ENCODE measurements around the gene FNIP1.

Gene FNIP1

DNA sequence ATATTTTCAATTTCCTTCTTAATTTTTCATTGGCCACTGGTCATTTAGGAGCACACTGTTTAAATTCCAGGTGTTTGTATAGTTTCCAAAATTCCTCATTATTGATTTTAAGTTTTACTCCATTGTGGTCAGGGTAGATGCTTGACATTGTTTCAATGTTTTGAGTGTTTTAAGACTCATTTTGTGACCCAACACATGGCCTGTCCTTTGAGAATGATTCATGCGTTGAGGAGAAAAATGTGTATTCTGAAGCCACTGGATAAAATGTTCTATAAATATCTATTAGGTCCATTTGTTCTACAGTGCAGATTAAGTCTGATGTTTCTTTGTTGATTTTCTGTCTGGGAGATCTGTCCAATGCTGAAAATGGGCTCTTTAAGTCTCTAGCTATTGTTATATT, 24.4 kb upstream of the FNIP1 start:
- peak; percentile 9 for DNase-seq (ENCODE audit: low read depth)
- in situ Hi-C loops (cut with HindIII; ENCODE audit: low sequenced_read_pairs) = no loop called here
- TF ChIP-seq, protein P1, sequence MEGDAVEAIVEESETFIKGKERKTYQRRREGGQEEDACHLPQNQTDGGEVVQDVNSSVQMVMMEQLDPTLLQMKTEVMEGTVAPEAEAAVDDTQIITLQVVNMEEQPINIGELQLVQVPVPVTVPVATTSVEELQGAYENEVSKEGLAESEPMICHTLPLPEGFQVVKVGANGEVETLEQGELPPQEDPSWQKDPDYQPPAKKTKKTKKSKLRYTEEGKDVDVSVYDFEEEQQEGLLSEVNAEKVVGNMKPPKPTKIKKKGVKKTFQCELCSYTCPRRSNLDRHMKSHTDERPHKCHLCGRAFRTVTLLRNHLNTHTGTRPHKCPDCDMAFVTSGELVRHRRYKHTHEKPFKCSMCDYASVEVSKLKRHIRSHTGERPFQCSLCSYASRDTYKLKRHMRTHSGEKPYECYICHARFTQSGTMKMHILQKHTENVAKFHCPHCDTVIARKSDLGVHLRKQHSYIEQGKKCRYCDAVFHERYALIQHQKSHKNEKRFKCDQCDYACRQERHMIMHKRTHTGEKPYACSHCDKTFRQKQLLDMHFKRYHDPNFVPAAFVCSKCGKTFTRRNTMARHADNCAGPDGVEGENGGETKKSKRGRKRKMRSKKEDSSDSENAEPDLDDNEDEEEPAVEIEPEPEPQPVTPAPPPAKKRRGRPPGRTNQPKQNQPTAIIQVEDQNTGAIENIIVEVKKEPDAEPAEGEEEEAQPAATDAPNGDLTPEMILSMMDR (IDR thresholded peaks at IDR 0.05; ENCODE audit: low read depth, low read length, missing control alignments) = no peak
- no peak overlapping the region for H3K4me3 ChIP-seq (ENCODE audit: low read depth, low read length)

DNA sequence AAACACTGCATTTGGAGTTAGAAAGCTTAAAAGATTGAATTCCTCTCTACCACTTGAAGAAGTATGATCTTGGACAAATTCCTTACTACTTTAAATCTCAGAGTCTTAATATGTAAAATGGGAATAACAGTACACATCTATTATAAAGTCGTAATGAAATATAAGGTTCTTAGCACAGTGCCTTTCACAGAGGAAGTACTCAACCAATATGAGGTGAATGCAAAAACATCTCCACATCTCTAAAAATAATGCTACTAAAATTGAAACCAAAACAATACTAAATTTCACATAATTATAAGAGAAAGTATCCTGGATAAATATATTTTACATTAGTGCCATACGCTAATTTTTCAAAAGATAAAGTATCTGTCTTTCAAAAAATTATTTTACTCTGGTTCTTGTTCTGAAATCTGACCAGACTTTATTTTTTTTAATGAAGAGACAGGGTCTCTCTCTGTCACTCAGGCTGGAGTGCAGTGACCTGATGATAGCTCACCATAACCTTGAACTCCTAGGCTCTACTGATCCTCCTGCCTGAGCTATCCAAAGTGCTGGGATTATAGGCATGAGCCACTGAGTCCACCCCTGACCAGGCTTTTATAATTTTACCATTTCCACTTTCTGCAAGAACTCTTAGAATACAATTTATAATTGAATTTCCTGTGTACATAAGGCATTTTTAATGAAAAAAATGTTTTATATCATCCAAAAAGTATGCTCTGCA, 21.3 kb upstream of the FNIP1 start:
- H3K4me3 ChIP-seq (ENCODE audit: low read depth, low read length) = no peak overlapping the region
- no peak for DNase-seq (ENCODE audit: low read depth)
- in situ Hi-C loops (cut with HindIII; ENCODE audit: low sequenced_read_pairs) = no loop called here
- TF ChIP-seq, protein P1 (IDR thresholded peaks at IDR 0.05; ENCODE audit: low read depth, low read length, missing control alignments) = no peak

DNA sequence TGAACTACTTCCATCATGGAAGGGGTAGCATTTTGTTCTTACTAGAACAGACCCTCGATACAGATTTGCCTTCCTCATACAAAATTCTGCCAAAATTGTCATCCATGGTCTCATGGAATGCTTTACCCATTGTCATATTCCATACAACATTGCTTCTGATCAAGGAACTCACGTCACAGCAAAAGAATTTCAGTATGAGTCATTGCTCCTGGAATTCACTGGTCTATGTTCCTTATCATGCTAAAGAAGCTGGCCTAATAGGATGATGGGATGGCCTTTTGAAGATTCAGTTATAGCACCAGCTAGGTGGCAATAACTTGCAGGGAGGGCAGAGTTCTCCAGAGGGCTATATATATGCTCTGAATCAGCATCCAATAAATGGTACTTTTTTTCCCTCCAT, 18.2 kb upstream of the FNIP1 start:
- in situ Hi-C loops (cut with HindIII; ENCODE audit: low sequenced_read_pairs) = no loop called here
- DNase-seq (ENCODE audit: low read depth) = peak; percentile 47
- TF ChIP-seq, protein P1 (IDR thresholded peaks at IDR 0.05; ENCODE audit: low read depth, low read length, missing control alignments) = no peak
- no peak overlapping the region for H3K4me3 ChIP-seq (ENCODE audit: low read depth, low read length)

DNA sequence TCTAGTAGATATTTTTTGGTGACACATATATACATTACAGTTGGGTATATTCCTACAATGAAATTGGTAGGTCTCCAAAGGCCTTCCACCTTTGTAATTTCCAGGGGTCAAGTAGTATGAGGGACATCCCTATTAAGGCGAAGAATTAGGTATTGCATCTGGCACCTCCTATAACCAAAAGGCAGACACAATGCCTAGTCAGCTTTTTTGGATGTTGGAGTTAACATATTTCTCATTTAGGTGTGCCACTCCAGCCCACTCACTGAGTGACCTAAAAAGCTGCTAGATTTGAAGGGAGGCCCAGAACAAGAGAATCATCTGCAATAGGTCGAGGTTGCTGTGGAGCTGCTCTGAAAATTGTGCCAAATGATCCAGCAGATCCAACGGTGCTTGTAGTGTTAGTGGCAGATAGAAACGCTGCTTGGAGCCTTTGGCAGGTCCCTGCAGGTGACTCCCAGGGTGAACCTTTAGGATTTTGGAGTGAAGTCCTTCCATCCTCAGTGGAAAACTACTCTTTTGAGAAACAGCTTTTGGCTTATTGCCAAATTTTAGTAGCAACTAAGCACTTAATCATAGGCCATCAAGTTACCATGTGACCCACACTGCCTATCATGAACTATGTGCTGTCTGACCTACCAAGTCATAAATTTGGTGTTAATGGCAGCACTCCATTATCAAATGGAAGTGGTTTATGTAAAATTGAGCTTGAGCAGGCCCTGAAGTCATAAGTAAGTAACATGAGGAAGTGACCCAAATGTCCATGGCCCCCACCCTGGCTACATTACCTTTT, 15.7 kb upstream of the FNIP1 start:
- TF ChIP-seq, protein P1 (IDR thresholded peaks at IDR 0.05; ENCODE audit: low read depth, low read length, missing control alignments) = no peak
- DNase-seq (ENCODE audit: low read depth) = no peak
- H3K4me3 ChIP-seq (ENCODE audit: low read depth, low read length) = no peak overlapping the region
- in situ Hi-C loops (cut with HindIII; ENCODE audit: low sequenced_read_pairs) = no loop called here

DNA sequence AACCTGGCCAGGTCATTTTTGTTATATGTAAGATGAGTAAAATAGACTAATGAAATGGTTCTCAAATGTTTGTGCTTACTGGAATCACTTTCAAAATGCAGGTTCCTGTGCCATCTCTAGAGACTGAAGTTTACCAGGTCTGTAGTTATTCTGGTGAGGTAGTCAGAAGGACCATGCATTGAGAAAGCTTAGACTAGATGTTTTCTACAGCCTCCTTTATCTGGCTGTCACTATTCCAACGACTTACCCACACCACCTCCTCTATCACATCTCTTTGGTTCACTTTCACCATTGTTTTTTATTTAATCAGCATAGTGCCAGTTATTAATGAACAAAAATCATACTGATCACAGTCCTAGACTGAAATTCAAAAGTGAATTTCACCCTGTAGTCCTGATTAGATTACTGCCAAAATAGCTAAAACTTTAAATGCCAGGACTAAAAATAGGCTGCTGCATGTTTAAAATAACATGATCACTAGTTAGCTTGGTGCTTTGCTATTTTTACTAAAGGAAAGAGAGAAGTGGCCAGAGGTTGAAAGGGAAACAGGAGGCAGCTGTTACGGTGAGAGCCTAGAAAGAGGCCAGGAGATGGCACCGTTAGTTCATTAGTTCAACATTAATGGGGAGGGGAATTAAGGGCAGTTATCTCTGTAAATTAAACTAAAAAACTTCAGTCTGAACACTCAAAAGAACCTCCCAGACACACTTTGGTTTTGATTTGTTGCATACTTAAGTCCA, 13.9 kb upstream of the FNIP1 start:
- H3K4me3 ChIP-seq (ENCODE audit: low read depth, low read length) = no peak overlapping the region
- DNase-seq (ENCODE audit: low read depth) = no peak
- TF ChIP-seq, protein P1 (IDR thresholded peaks at IDR 0.05; ENCODE audit: low read depth, low read length, missing control alignments) = peak; percentile 31
- in situ Hi-C loops (cut with HindIII; ENCODE audit: low sequenced_read_pairs) = no loop called here
